GM11168 (cell line): Measurements from ENCODE around the gene VOPP1.

ENCODE experiments used
- in situ Hi-C: fragments of 300-500 bp; cut with MboI; formaldehyde crosslinking; loops from one replicate; pipeline ENCODE4 v1.12.0; 2022; ENCODE audit warnings: low sequenced_read_pairs; ENCODE audit not compliant: unreplicated experiment

Gene VOPP1

DNA sequence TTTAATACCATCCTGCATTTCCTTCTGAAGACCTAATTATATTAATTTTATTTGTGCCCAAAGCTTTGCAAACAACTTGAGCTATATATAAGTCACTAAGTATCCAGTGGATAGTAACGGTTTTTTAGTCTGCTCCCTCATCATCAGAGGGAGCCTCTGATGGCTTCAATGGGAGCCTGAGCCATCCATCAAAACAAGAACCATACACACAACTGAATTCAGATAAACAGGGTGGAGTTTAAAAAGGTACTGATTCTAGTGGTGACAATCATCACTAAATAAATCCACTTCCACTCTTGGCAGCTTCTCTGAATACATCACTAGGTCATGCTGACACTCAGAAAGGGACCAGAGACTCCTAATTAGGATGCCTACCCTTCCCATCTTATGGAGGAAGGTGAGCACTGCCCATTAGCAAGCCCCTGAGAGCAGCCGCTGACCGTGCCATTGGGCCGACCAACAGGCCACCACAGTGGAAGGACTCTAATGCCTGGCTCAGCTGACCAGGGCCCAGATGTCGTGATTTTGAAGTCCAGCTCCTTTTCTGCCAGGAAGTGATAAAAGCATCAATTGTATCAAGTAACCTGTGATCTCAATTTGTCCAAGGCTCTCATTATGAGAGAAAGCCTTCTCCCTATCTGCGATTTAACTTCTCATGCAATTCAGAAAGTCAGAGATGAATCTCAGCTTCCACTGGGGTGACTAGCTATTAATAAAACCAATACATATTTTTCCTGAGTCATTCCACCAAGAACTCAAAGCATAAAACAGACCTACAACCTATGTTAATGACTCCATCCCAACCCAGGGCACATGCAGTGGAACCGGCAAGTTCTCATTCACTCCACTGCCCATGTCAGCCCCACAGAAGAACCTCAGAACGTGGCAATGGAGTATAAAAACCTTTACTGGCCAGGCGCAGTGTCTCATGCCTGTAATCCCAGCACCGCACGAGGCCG lies 13.1 kb downstream of the VOPP1 start:
- in situ Hi-C loops, result no loop called here

DNA sequence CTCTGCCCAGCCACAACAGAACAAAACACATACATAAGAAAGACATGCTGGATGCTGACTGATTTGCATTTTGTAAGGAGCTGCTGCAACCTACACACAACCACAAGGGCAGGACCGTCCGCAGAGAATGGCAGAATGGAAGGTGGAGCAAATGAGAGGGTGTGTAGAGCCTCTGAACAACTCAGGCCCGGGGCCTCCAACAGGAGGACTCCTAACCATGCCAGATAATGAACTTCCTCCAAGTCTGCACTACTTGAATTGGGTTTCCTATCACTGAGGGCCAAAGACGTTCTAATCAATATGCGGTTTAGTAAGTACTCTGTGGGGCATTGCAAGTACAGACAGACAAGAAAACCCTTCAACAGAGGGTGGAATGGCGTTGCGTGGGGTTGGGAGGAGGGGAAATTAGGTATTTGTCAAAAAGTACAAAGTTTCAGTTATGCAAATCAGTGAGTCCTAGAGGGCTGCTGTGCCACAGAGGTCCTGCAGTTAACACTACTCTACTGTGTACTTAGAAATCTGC lies 14.6 kb downstream of the VOPP1 start:
- in situ Hi-C loops, result no loop called here

DNA sequence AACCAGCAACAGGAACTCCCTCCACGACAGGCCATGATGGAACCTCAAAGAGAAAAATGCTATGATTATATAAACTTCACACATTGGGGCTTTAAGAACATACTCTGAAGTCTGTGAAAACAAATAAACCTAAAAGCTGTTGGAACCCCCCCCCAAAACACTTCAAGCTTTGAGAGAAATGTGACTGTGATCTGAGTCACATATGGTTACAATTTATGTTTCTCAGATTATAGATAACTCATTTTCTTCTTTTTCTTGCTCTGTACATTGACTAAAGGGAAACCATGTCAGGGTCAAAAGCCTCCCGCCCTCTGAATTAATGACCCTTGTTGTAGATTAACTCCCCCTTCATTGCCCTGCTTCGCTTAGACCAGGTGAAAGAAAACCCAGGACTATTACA lies 15.8 kb downstream of the VOPP1 start:
- in situ Hi-C loops, result no loop called here

DNA sequence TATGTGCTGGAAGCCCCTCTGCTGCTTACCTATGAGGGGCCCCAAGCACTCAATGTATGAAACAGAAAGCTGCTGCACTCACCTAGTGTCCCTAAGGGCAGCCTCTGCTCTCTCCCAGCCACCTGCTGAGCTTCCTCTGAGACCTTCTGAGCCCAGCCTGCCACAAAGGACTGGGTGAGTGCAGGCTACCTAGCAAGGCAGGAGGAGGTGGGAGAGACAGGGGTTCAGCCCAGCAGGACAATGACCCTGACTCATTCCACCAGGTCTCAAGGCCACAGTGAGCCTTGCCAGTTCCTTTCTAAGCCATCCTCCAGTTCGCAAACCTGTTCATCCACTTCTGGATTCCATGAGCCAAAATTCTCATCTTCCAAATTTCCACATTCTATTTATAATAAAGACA lies 16.3 kb downstream of the VOPP1 start:
- in situ Hi-C loops, result no loop called here

DNA sequence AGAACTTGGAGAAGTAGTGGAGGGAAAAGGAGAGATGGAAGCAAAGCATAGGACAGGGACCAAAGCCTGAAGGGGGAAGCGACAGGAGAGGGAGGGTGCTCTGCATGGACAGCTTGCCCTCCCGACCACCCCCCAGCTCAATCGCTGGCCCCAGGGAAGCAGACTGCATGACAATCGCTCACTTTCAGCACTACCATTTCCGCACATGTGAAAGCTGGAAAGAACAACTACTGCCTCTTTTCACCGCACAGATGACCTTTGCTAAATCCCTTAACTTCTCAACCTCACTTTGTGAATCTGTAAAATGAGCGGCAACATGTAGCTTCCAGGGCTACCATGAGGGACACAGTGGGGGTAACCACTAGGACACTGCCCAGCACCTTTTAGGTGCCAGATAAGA lies 17.1 kb downstream of the VOPP1 start:
- in situ Hi-C loops, result no loop called here

DNA sequence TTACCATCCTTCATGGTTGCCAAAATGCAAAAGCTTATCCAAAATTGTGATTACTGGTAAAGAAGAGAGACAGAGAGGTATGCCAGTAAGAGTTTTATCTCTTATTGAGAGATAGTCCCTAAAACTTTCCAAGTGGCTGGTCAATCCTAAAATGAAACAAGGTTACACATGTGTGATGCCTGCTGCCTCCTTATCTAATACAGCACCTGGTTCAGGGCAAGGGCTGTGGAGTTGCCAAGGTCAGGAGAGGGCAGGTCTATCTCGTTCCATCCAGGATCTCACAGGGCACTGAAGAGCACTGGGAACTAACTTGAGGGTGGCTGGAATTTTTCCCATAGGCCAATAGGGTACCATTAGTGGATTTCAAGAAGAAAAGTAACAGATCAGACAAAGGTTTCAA lies 18.3 kb downstream of the VOPP1 start:
- in situ Hi-C loops, result no loop called here

DNA sequence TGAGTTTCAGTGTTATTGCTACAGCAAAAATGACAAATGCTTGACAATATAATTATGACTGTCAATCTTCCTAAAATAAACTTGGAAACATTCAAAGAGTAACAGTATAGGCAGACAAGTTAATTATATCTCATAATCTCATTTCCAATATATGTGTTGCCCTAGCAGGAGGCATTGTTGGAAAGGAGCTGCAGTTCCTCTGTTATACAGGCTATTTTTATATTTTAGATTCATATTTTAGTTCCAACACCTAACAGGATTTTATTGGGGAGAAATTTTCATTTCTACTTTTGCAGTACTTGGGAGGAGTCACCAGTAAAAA lies 19.3 kb downstream of the VOPP1 start:
- in situ Hi-C loops, result no loop called here

DNA sequence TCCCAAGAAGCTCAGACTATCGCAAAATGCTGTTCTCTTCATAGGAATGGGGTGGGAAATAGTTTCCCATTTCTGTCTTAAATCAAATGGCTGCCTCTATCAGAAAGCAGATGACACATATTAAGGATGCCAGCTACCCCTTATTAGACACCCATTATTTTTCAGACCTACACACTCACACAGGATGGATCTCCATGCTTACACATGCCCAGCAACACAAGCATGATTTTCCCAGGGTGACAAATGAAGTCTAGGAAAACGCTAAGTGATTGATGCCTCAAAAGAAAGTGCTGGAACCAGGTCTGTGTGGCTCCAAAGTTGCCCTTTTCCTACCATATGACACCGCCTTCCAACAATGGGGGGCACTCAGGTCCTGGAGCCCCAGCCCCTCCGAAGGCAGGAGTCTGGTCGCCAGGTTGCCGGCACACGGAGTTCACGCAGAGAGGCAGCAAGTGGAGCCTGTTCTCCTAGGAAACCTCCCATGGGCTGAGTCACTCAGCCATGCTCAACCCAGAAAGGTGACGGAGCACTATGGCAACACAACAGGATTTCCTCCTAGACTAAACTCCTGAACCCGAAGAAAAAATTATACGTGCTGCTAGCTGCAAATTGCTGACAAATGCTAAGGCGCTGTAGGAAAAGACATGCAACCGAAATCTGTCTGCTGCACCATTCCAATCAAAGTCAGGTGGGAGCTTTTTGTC lies 19.8 kb downstream of the VOPP1 start:
- in situ Hi-C loops, result no loop called here

DNA sequence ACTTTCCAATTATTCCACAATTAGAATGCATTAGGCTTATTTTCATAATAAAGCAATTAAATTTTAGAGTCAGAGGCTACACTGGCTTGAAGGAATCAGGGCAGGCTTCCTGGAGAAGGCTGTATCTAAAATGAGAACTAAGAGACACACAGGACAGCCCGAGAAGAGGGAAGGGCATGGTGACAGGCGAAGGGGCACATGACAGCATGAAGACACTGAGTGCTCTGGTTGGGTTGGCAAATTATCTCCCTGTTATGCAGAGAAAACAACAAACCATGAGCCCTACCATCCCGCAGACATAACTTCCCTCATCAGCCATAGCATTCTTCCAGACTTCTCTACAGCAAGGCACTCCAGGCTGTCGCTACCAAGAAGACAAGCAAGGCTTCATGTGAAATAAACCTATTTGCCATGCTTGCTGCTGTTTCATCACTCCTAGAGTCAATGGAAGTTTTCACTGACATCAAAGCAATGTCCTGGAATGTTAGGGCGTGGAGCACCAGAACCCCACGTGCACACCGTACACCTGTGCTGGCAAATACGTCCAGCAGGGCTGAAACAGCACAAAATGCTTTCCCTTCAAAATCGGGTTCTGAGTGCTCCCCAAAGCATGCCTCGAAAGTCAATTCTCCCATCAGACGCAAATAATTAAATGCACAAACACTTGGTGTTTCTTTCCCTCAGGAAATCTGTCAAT lies 21.3 kb downstream of the VOPP1 start:
- in situ Hi-C loops, result no loop called here

DNA sequence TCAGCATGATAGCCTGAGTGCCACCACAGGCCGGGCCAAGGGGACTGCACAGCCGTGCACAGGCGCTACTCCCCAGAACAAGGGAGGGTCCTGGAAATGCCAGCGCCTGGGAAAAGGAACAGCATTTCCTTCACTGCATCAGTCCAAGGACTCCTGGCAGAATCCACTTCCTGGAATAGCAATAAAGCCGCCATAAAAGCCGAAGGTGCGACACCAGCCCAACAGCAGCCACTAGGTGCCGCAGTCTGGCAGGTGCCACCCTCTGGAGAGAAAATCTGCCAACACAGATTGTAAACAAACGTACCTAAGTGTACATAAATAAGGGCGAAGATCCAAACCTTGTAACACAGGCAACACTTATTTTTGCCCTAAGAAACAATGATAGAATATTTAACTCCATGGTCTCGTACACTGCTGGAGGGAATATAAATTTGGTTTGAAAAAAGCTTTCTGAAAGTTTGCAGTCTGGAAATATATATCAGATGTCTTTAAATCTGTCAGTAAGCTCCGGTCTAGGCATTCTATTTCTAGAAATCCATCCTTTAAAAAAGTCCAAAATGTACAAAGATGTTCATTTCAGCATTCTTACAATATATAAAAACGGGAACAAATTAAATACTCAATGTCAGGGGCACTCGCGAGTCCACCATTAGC lies 22.2 kb downstream of the VOPP1 start:
- in situ Hi-C loops, result no loop called here

DNA sequence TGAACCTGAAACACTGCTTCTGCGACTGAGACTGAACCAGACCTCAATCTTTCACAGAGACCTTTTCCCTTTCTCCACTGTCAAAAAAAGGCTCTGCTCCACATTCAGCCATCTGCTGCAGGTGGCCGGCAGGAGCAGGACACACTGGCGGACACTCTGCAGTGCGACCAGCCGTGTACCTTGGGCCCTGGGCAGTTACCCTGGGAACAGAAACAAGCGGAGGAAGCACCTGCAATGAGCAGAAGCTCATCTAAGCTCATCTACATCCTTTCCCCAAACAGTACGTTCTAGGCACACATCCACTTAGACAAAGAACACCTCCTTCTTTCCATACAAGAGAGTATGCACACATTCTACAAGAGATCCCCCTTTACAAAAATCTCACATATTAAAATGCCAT lies 22.8 kb downstream of the VOPP1 start:
- in situ Hi-C loops, result no loop called here

DNA sequence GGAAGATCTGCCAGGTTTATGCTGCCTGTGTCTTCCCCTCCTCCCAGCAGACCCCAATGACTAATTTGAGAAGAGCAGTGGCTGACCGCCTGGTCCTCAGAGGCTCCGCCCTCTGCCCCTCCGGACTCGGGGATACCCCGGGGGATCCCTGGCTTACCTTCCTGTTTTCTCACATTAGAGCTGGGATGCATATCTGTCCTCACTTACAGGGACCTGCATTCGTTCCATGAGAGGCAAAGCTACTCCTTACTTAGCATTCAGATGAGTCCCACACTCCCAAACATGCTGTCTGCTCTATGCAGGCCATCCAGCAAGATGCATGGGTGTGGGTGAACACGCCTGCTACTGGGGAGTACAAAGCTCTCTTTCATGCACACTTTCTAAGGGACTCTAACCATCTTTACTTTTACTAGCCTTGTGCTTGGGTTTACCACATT lies 24.0 kb downstream of the VOPP1 start:
- in situ Hi-C loops, result no loop called here

DNA sequence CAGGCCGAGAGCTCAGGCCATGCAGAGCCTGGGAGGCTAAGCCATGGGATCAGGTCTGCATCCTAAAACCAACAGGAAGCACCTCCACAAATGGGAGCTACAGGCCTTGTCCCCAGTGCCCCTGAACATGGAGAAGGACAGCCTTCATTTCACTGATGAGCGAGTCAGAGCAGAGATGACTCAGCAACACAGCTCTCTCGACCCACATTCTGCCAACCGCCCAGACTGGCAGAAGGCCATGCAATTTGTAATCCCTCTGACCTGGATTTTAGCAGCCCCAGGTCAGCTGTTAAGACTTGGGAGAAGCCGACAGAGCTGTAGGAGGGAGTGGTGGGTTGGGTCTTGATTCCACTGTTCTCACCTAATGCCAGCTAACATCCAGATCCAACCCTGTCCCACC lies 25.5 kb downstream of the VOPP1 start:
- in situ Hi-C loops, result no loop called here

DNA sequence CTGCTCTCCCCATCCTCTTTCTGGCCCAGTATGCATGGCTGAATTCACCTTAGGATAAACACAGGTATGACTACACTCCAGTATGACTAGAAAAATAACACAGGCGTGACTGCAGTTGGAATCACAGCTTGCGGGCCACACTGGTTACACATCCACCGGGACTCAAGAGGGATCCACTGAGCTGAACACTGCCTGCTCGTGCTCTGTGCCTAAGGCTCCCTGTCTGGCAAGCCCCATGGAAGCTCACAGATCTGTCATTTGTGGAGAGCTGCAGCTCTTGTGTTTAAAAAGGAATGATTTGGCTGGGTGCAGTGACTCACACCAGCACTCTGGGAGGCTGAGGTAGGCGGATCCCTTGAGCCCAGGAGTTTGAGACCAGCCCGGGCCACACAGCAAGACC lies 26.8 kb downstream of the VOPP1 start:
- in situ Hi-C loops, result no loop called here

DNA sequence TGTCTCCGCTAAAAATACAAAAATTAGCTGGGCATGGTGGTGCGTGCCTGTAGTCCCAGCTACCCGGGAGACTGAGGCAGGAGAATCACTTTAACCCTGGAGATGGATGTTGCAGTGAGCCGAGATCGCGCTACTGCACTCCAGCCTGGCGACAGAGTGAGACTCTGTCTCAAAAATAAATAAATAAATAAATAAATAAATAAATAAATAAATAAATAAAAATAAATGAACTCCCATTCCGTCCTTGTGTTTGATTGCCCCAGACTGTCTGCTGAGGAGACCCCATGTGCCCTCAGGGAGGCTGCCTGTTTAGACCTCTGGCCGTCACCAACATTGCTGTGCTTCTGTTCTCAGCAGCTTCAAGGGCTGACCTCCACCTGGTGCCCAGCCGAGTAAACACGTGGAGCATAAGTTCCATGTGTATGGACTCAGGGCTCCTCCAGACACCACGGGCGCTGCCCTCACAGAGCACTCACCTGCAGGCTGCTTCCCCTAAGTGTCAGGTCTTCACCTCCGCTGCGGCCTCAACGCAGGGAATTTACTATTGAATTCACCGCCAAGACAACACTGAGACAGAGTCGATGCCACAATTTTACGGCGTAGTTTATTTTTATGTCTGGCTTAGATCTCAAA lies 32.0 kb downstream of the VOPP1 start:
- in situ Hi-C loops, result no loop called here

DNA sequence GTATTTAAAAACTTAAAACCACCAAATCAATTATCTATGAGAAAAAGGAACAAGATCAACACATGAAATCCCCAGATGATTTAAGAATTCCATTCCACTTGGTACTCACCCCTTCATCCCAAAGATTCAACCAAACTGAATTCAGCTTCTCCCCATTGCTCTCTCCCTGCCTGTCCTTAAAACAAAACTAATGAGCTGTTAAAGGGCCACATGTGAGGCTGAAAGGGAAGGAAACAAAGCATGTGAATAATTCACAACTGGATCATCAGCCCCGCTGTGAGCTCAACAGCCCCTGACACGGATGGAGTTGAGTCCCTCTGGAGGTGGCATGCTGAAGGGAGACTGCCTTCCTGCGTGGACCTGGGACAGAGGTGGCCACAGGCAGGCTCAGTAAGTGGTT lies 32.9 kb downstream of the VOPP1 start:
- in situ Hi-C loops, result no loop called here

DNA sequence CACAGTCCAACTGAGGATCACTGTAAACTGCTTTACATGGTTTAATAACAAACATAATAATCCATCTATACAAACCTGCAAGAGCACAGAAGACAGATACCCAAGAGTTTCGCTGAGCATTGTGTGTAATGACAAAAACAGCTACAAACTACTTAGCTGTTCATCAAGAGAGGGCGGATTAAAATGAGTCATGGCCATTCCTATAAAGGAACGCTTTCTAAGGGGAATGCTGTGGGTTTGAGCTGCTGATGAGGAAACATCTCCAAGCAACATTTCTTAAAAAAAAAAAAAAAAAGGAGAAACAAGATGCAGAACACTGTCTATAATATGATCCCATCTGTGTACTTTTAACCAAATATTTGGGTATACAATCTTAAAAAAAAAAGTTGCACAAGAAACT lies 33.8 kb downstream of the VOPP1 start:
- in situ Hi-C loops, result no loop called here

DNA sequence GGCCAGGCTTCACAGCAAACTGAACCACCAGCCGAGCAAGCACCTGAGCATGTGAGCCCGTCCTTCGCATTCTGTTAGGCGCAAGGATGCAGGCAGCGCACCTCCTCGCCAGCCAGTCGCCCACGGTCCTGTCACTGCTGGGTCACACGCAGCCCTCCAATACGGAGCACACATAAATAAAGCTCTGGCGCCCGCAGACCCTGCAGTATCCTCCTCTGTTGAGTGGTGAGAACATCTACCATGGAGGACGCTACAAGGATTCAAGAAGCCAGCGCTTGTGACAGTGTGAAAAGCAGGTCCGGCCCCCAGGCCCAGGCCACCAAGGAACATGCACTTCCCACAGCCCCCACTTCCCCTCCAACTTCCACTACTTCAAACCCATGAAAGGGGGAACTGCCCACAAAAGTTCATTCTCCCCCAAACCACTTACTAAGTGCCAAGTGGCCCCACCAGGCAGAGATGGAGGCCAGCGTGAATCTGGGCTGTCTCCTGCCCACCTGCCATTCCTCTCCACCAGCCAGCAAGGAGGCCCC lies 34.8 kb downstream of the VOPP1 start:
- in situ Hi-C loops, result no loop called here

DNA sequence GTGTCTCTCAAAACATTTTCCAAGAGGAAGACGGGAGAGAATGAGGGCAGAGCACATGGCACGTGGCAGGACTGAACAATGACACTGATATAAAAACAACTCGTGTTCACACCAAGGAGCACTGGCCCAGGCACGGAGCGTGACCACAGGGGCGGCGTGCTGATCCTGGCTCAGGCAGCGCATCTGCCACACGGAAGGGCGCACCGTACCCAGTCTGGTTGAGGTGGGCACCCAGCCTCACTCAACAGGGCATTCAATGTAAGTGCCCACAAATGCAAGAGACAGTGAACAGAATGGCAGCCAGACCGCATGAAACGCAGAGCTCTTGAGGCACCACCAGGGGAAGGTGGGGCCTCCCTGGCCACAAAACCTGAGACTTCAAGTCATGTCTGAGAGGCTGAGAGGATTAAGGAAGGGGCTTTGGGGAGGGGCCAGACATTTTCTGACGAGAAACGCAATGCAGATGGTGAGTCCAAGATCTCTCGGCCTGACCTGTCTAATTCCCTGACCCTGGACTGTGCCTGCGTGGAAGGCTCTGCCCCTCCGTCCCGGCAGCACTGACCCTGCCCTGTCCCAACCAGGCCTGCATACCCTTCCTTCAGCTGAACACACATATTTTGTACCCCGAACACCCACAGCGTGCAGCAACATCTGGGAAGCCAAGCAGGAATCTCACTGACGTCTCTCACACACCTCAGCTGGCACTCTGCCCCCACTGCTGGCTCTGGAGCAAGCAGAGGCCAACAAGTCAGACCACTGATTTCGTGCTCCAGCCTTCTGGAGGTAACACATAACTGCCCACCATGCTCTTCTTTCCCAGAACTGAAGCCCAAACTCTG lies 35.5 kb downstream of the VOPP1 start:
- in situ Hi-C loops, result no loop called here
